ENCODE measurements around the gene OR5C1. TPM values are rescaled to one million over a fixed set of nuclear protein-coding genes. Genes with fewer than 3 reads are reported as not detected.
"Not testable (repeated sequence)": the region's sequence is repeated elsewhere in the genome, so short reads cannot be mapped to it uniquely, and the experiment has no call there.

Gene OR5C1
- total RNA-seq, 8 experiments from 2014 or later = 0.25 to 0.52 TPM; not detected in 6

GRCh38 chr9:122819326-122819725, 30.6 kb downstream of the OR5C1 start:
- peak in 1 of 8 experiments; percentile 8 for ATAC-seq (replicated peaks in 6 of 8)
- in situ Hi-C loops (cut with MboI; ENCODE audit: low pct_unique_long_range_greater_than_20kb in 2 of 9, low sequenced_read_pairs in 9 of 9, unreplicated experiment in 9 of 9) = loop anchor here in 6 of 9 experiments (10.0 to 25.0 kb wide), 4 partner anchors 355 to 707 kb away; no protein-coding TSS in a partner anchor
- no peak overlapping the region for H3K4me3 ChIP-seq
- H3K4me1 ChIP-seq (replicated peaks in 1 of 2) = peaks cover 0 to 17% of the 10 kb centered on the region in 2 donors
- 38 to 100% (median 95%) methylated on average over 1 to 3 of the region's 3 CpGs; no CpG with 5 or more reads in 2 of the 10 experiments for WGBS, 10 experiments
- H3K27ac ChIP-seq = no peak overlapping the region

GRCh38 chr9:122819791-122820489, 31.2 kb downstream of the OR5C1 start:
- peaks cover 0 to 17% of the 10 kb centered on the region in 2 donors for H3K4me1 ChIP-seq (replicated peaks in 1 of 2)
- no peak overlapping the region for H3K4me3 ChIP-seq
- H3K27ac ChIP-seq = no peak overlapping the region
- in situ Hi-C loops (cut with MboI; ENCODE audit: low pct_unique_long_range_greater_than_20kb in 2 of 9, low sequenced_read_pairs in 9 of 9, unreplicated experiment in 9 of 9) = loop anchor here in 6 of 9 experiments (10.0 to 25.0 kb wide), 4 partner anchors 355 to 708 kb away; no protein-coding TSS in a partner anchor
- 53 to 98% (median 90%) methylated on average over 3 to 9 of the region's 9 CpGs for WGBS, 10 experiments
- ATAC-seq (replicated peaks in 6 of 8) = peak in 1 of 8 experiments; percentile 44

GRCh38 chr9:122820490-122820845, 31.7 kb downstream of the OR5C1 start:
- no peak overlapping the region for H3K4me3 ChIP-seq
- peaks cover 0 to 17% of the 10 kb centered on the region in 2 donors for H3K4me1 ChIP-seq (replicated peaks in 1 of 2)
- in situ Hi-C loops (cut with MboI; ENCODE audit: low pct_unique_long_range_greater_than_20kb in 2 of 9, low sequenced_read_pairs in 9 of 9, unreplicated experiment in 9 of 9) = loop anchor here in 6 of 9 experiments (25.0 kb wide), 3 partner anchors 358 to 708 kb away; no protein-coding TSS in a partner anchor
- no peak for ATAC-seq (replicated peaks in 6 of 8)
- WGBS, 10 experiments = 83 to 100% (median 94%) methylated on average over 3 to 8 of the region's 11 CpGs; no CpG with 5 or more reads in 1 of the 10 experiments
- H3K27ac ChIP-seq = no peak overlapping the region

GRCh38 chr9:122821278-122821943, 32.7 kb downstream of the OR5C1 start:
- Histone ChIP-seq H3K4me1 (replicated peaks in 1 of 2) (peaks cover 0 to 17% of the 10 kb centered on the region in 2 donors), H3K4me3 (no peak overlapping the region), H3K27ac (peak overlapping the region; percentile 34 to 63)
- in situ Hi-C loops (cut with MboI; ENCODE audit: low pct_unique_long_range_greater_than_20kb in 2 of 9, low sequenced_read_pairs in 9 of 9, unreplicated experiment in 9 of 9) = loop anchor here in 6 of 9 experiments (25.0 kb wide), 3 partner anchors 359 to 709 kb away; no protein-coding TSS in a partner anchor
- WGBS, 10 experiments = 39 to 100% (median 83%) methylated on average over 1 to 7 of the region's 7 CpGs; no CpG with 5 or more reads in 1 of the 10 experiments
- peak in 6 of 8 experiments; percentile 32 to 95 (median 72) for ATAC-seq (replicated peaks in 6 of 8)

- peak overlapping the region in 1 of 2 donors; percentile 63 for H3K27ac ChIP-seq
- peaks cover 6 to 23% of the 10 kb centered on the region in 2 donors for H3K4me1 ChIP-seq (replicated peaks in 1 of 2)
- WGBS, 10 experiments = 89 to 100% (median 96%) methylated on average over 1 to 5 of the region's 6 CpGs; no CpG with 5 or more reads in 5 of the 10 experiments
- no peak overlapping the region for H3K4me3 ChIP-seq
- in situ Hi-C loops (cut with MboI; ENCODE audit: low pct_unique_long_range_greater_than_20kb in 2 of 9, low sequenced_read_pairs in 9 of 9, unreplicated experiment in 9 of 9) = loop anchor here in 6 of 9 experiments (25.0 kb wide), 3 partner anchors 360 to 710 kb away; no protein-coding TSS in a partner anchor
- ATAC-seq (replicated peaks in 6 of 8) = peak in 1 of 8 experiments; percentile 6
Observed at GRCh38 chr9:122822056-122822455, 33.3 kb downstream of the OR5C1 start.

GRCh38 chr9:122822938-122823337, 34.2 kb downstream of the OR5C1 start:
- Histone ChIP-seq H3K4me1 (replicated peaks in 1 of 2) (peaks cover 9 to 26% of the 10 kb centered on the region in 2 donors), H3K27ac (no peak overlapping the region), H3K4me3 (no peak overlapping the region)
- ATAC-seq (replicated peaks in 6 of 8) = no peak
- WGBS, 10 experiments = 33 to 100% (median 93%) methylated on average over 1 to 4 of the region's 4 CpGs; no CpG with 5 or more reads in 5 of the 10 experiments
- in situ Hi-C loops (cut with MboI; ENCODE audit: low pct_unique_long_range_greater_than_20kb in 2 of 9, low sequenced_read_pairs in 9 of 9, unreplicated experiment in 9 of 9) = loop anchor here in 6 of 9 experiments (25.0 kb wide), 3 partner anchors 361 to 711 kb away; no protein-coding TSS in a partner anchor

GRCh38 chr9:122827761-122828093, 39.0 kb downstream of the OR5C1 start:
- WGBS, 10 experiments = 0% methylated on average over 1 to 6 of the region's 8 CpGs; no CpG with 5 or more reads in 6 of the 10 experiments
- peaks cover 9% of the 10 kb centered on the region in 2 donors for H3K4me1 ChIP-seq (replicated peaks in 1 of 2)
- in situ Hi-C loops (cut with MboI; ENCODE audit: low pct_unique_long_range_greater_than_20kb in 2 of 9, low sequenced_read_pairs in 9 of 9, unreplicated experiment in 9 of 9) = no loop called here
- peak; percentile 7 to 35 (median 18) for ATAC-seq (replicated peaks in 6 of 8)
- peak overlapping the region; percentile 71 to 96 (median 82) for H3K4me3 ChIP-seq
- H3K27ac ChIP-seq = peak overlapping the region; percentile 33 to 47

- in situ Hi-C loops (cut with MboI; ENCODE audit: low pct_unique_long_range_greater_than_20kb in 2 of 9, low sequenced_read_pairs in 9 of 9, unreplicated experiment in 9 of 9); ATAC-seq (replicated peaks in 6 of 8); H3K4me1 ChIP-seq (replicated peaks in 1 of 2): not testable (repeated sequence)
- peak overlapping the region in 1 of 2 donors; percentile 52 for H3K27ac ChIP-seq
- peak overlapping the region; percentile 71 to 96 (median 82) for H3K4me3 ChIP-seq
- 0 to 76% (median 63%) methylated on average over 1 to 18 of the region's 18 CpGs; no CpG with 5 or more reads in 3 of the 10 experiments for WGBS, 10 experiments
Observed at GRCh38 chr9:122828965-122829284, 40.2 kb downstream of the OR5C1 start.

- ATAC-seq (replicated peaks in 6 of 8) = no peak
- peaks cover 2 to 10% of the 10 kb centered on the region in 2 donors for H3K4me1 ChIP-seq (replicated peaks in 1 of 2)
- in situ Hi-C loops (cut with MboI; ENCODE audit: low pct_unique_long_range_greater_than_20kb in 2 of 9, low sequenced_read_pairs in 9 of 9, unreplicated experiment in 9 of 9) = no loop called here
- no peak overlapping the region for H3K4me3 ChIP-seq
- no peak overlapping the region for H3K27ac ChIP-seq
- 60 to 90% (median 80%) methylated on average over 2 to 3 of the region's 3 CpGs; no CpG with 5 or more reads in 3 of the 10 experiments for WGBS, 10 experiments
Observed at GRCh38 chr9:122832194-122832593, 43.5 kb downstream of the OR5C1 start.

GRCh38 chr9:122835313-122835731, 46.6 kb downstream of the OR5C1 start:
- 43 to 100% (median 76%) methylated on average over 1 to 3 of the region's 4 CpGs; no CpG with 5 or more reads in 5 of the 10 experiments for WGBS, 10 experiments
- Histone ChIP-seq H3K27ac (no peak overlapping the region), H3K4me3 (no peak overlapping the region), H3K4me1 (replicated peaks in 1 of 2) (peaks cover 0 to 8% of the 10 kb centered on the region in 2 donors)
- in situ Hi-C loops (cut with MboI; ENCODE audit: low pct_unique_long_range_greater_than_20kb in 2 of 9, low sequenced_read_pairs in 9 of 9, unreplicated experiment in 9 of 9) = no loop called here
- peak in 6 of 8 experiments; percentile 40 to 75 (median 67) for ATAC-seq (replicated peaks in 6 of 8)

GRCh38 chr9:122837266-122837850, 48.6 kb downstream of the OR5C1 start:
- Histone ChIP-seq H3K27ac (no peak overlapping the region), H3K4me3 (no peak overlapping the region), H3K4me1 (replicated peaks in 1 of 2) (peaks cover 0 to 8% of the 10 kb centered on the region in 2 donors)
- no peak for ATAC-seq (replicated peaks in 6 of 8)
- 88 to 100% (median 100%) methylated on average over 1 to 8 of the region's 14 CpGs; no CpG with 5 or more reads in 5 of the 10 experiments for WGBS, 10 experiments
- in situ Hi-C loops (cut with MboI; ENCODE audit: low pct_unique_long_range_greater_than_20kb in 2 of 9, low sequenced_read_pairs in 9 of 9, unreplicated experiment in 9 of 9) = no loop called here

GRCh38 chr9:122838441-122838840, 49.7 kb downstream of the OR5C1 start:
- in situ Hi-C loops (cut with MboI; ENCODE audit: low pct_unique_long_range_greater_than_20kb in 2 of 9, low sequenced_read_pairs in 9 of 9, unreplicated experiment in 9 of 9); ATAC-seq (replicated peaks in 6 of 8); H3K4me1 ChIP-seq (replicated peaks in 1 of 2); H3K27ac ChIP-seq; H3K4me3 ChIP-seq: not testable (repeated sequence)
- 60 to 88% (median 80%) methylated on average over 1 to 2 of the region's 3 CpGs; no CpG with 5 or more reads in 5 of the 10 experiments for WGBS, 10 experiments
